ENCODE data around the gene SLC35D2.

Gene SLC35D2

GRCh38 chr9:96304230-96304629 lies 79.3 kb downstream of the SLC35D2 start:
- DNase-seq, result no peak

DNA sequence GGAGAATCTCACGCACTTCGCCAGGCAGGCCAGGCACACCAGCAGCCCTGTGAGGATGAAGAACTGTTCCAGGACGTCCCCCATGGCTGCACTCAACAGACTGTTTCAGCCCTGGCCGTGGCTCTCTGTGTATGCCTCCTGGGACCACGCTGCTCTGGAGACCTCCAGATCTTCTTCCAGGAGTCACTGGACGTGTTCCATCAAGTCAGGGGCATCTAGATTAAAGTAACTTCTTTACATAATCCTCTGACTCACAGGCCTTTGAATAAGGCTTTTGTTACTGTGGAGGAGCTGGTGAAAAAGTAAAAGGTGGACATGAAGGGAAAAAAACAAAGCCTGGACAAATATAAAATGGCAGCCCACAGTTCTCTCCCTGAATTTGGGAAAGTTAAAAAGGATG lies 81.5 kb downstream of the SLC35D2 start, which contains the start of gene HSD17B3:
TSS of gene HSD17B3 (minus strand) at position 156 of the 400 bp plus-strand sequence. CDS start at position 84, 72 bp downstream.
- DNase-seq, result no peak

DNA sequence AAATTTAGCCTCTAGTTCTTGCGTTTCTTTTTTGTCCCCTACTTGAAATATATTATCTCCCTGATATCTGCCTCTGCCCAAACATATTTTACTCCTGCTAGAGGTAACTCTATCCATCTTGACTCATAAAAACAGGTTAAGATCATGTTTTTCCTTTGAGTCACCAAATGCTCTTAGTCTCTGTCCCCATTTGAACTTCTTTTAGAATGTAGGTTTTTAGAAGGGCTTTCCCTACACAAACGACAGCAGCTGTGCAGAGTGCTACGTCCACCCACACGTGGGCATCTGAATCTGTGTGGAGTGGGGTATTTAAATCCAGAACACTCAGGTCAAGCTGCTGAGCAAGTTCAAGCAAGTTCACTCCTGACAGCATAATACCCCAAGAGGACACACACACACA lies 83.7 kb downstream of the SLC35D2 start:
- no peak for DNase-seq

GRCh38 chr9:96294159-96294545 lies 89.4 kb downstream of the SLC35D2 start:
- no peak for DNase-seq

DNA sequence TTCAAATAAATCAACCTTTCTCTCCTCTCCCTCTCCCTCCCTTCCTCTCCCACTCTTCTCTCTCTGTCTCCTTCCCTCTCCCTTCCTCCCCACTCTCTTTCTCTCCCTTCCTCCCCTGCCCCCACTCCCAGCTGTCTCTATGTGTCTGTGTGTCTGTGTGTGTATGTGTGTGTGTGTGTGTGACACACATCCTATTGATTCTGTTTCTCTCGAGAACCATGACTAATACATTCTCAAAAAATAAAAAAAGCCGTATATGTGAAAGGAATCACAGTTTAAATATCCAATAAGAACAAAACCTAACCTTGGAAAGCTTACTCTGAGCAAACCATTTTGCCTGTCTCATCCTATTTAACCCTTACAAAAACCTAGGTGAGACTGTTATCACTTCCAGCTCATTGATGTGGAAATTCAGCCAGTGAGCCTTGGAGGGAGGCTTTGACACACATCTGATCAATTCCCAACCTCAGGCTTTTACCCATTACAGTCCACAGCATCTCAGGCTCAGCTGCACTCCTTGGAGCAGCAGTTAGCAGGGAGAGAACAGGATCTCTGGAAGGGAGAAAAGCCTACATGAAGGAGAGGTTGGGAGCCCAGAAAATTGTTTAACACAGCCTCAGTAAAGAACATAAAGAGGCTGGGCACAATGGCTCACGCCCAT lies 89.9 kb downstream of the SLC35D2 start:
- no peak for DNase-seq

- DNase-seq, result no peak
These were observed 94.1 kb downstream of the SLC35D2 start for GRCh38 chr9:96289392-96289791.

GRCh38 chr9:96281641-96282040 lies 101.9 kb downstream of the SLC35D2 start:
- DNase-seq, result no peak

DNA sequence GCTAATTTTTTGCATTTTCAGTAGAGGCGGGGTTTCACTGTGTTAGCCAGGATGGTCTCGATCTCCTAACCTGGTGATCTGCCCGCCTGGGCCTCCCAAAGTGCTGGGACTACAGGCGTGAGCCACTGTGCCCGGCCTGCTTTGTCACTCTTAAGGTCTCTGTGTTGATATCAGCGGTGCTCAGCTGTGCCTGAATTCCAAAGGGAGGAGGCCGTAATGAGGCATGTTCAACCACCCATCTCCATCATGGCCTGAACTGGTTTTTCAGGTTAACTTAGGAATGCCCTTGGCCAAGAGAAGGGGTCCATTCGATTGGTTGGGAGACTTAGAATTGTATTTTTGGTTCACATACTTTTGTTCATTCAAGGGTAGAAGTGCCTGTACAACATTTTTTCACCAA lies 103.6 kb downstream of the SLC35D2 start:
- DNase-seq, result no peak

DNA sequence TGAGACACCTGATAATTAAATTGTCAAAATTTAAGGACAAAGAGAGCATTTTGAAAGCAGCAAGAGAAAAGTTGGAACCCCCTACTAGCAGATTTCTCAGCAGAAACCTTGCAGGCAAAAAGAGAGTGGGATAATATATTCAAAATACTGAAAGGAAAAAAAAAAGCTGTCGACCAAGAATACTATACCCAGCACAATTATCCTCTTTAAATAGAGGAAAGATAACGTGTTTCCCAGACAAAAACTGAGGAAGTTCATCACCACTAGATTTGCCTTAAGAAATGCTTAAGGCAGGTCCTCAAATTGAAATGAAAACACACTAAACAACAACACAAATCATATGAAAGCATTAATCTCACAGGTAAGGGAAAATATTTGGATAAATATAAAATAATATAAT lies 108.6 kb downstream of the SLC35D2 start:
- no peak for DNase-seq
